A673 (cell line): Measurements from ENCODE around the gene NHS. TPM values are rescaled to one million over a fixed set of nuclear protein-coding genes. Genes with fewer than 3 reads are reported as not detected.

Experiments used
- BruUV-seq: library from RNA; stranded (reverse); fragments of 400-500 nt; replicated peaks from 2 replicates; lab custom pipeline; 2021; lab: Mats Ljungman, UMichigan
- CTCF ChIA-PET: fragments of 300-600 bp; sonication (Branson Sonifier 250); formaldehyde crosslinking; loops from one replicate; lab custom pipeline; 2022; ENCODE audit warnings: antibody characterized with exemption; lab: Charles Lee
- POLR2A ChIA-PET: fragments of 300-600 bp; sonication (Branson Sonifier 250); formaldehyde crosslinking; loops from one replicate; lab custom pipeline; 2022; ENCODE audit warnings: antibody characterized with exemption; ENCODE audit not compliant: low non-redundant PET; lab: Charles Lee
- DNase-seq: peaks from one replicate; pipeline ENCODE4 v3.0.0-alpha.2; 2015; ENCODE audit warnings: low spot score
- H3K27ac ChIP-seq: fragments of 200-600 bp; sonication (generic); 2 replicates; pipeline ENCODE4 v1.5.1; 2016; ENCODE audit warnings: mixed run types, low read depth, mild to moderate bottlenecking, mixed read lengths, antibody characterized with exemption, low read length; ENCODE audit not compliant: poor library complexity, severe bottlenecking
- H3K27me3 ChIP-seq: fragments of 200-600 bp; sonication (generic); replicated peaks from 2 replicates; pipeline ENCODE4 v1.6.1; 2017; ENCODE audit warnings: mixed run types, low read depth, mild to moderate bottlenecking, mixed read lengths, antibody characterized with exemption, low read length; ENCODE audit not compliant: insufficient read depth, poor library complexity
- H3K36me3 ChIP-seq: fragments of 200-600 bp; sonication (generic); 2 replicates; pipeline ENCODE4 v1.6.1; 2016; ENCODE audit warnings: mixed run types, mild to moderate bottlenecking, mixed read lengths, antibody characterized with exemption, low read length; ENCODE audit not compliant: insufficient read depth, poor library complexity, severe bottlenecking
- H3K4me1 ChIP-seq: fragments of 200-600 bp; sonication (generic); 2 replicates; pipeline ENCODE4 v1.6.1; 2017; ENCODE audit warnings: mixed run types, mild to moderate bottlenecking, mixed read lengths, antibody characterized with exemption, low read length; ENCODE audit not compliant: insufficient read depth, poor library complexity, severe bottlenecking
- H3K4me3 ChIP-seq: fragments of 200-600 bp; sonication (generic); 2 replicates; pipeline ENCODE4 v1.5.1; 2016; ENCODE audit warnings: low read depth, mixed run types, mild to moderate bottlenecking, mixed read lengths, low read length; ENCODE audit not compliant: poor library complexity, severe bottlenecking
- H3K9me3 ChIP-seq: fragments of 200-600 bp; sonication (generic); 2 replicates; pipeline ENCODE4 v1.6.1; 2016; ENCODE audit warnings: mixed run types, low read depth, mild to moderate bottlenecking, mixed read lengths, antibody characterized with exemption, low read length; ENCODE audit not compliant: poor library complexity, severe bottlenecking
- CTCF ChIP-seq: fragments of 300-800, 200-600 bp; sonication (generic); conservative IDR thresholded peaks from 2 replicates; pipeline ENCODE4 v1.5.1; 2017; ENCODE audit warnings: low read depth, mild to moderate bottlenecking, antibody characterized with exemption, low read length, moderate library complexity, mixed read lengths
- EZH2 ChIP-seq: fragments of 200-600 bp; sonication (generic); IDR thresholded peaks from 2 replicates; pipeline ENCODE4 v1.6.1; 2017; ENCODE audit warnings: borderline replicate concordance, low read depth, mild to moderate bottlenecking, mixed read lengths, antibody characterized with exemption, low read length; ENCODE audit not compliant: poor library complexity, severe bottlenecking
- intact Hi-C: fragments of 100-400 bp; cut with micrococcal nuclease; formaldehyde crosslinking; loops from one replicate; pipeline ENCODE4 v1.10.0; 2022; ENCODE audit not compliant: unreplicated experiment
- microRNA-seq: library from miRNA; unstranded; fragments of <30 nt; microRNA quantifications from one replicate; pipeline ENCODE4 v1.2.0, GENCODE V29; 2021
- total RNA-seq: library from RNA; stranded (reverse); gene quantifications from 2 replicates; pipeline ENCODE4 v1.2.3, GENCODE V29; 2021

NHS gene
- total RNA-seq, 1 experiment from 2014 or later = 0.37 TPM

GRCh38 chrX:17774053-17774452, 399.1 kb downstream of the NHS start:
- no peak for DNase-seq
- peaks cover 20% of the 10 kb centered on the region for H3K27me3 ChIP-seq
- ChIA-PET CTCF (no interaction called here), POLR2A (no interaction called here)
- intact Hi-C loops = no loop called here
- no TSS peak for BruUV-seq
- H3K27ac ChIP-seq = no peak overlapping the region
- H3K9me3 ChIP-seq = no peaks in the 10 kb centered on the region
- H3K4me3 ChIP-seq = no peak overlapping the region
- no peaks in the 10 kb centered on the region for H3K36me3 ChIP-seq
- no peak for TF ChIP-seq CTCF
- no peak for TF ChIP-seq EZH2
- no peaks in the 10 kb centered on the region for H3K4me1 ChIP-seq

GRCh38 chrX:17778997-17779396, 404.0 kb downstream of the NHS start:
- ChIA-PET POLR2A (no interaction called here), CTCF (no interaction called here)
- Histone ChIP-seq H3K4me1 (no peaks in the 10 kb centered on the region), H3K27ac (no peak overlapping the region), H3K4me3 (no peak overlapping the region), H3K9me3 (no peaks in the 10 kb centered on the region), H3K36me3 (no peaks in the 10 kb centered on the region), H3K27me3 (peaks cover 7% of the 10 kb centered on the region)
- DNase-seq = no peak
- intact Hi-C loops = no loop called here
- no TSS peak for BruUV-seq
- TF ChIP-seq CTCF = no peak
- TF ChIP-seq EZH2 = no peak

GRCh38 chrX:17779434-17779833, 404.4 kb downstream of the NHS start:
- POLR2A ChIA-PET = interaction anchor here (0.7 kb wide), 1 partner anchor 352 kb away, joined by 5 read pairs; no protein-coding TSS in a partner anchor
- no peaks in the 10 kb centered on the region for H3K4me1 ChIP-seq
- no peaks in the 10 kb centered on the region for H3K36me3 ChIP-seq
- CTCF ChIA-PET = no interaction called here
- peaks cover 3% of the 10 kb centered on the region for H3K27me3 ChIP-seq
- intact Hi-C loops = no loop called here
- no peak for DNase-seq
- H3K9me3 ChIP-seq = no peaks in the 10 kb centered on the region
- no peak overlapping the region for H3K4me3 ChIP-seq
- no peak overlapping the region for H3K27ac ChIP-seq
- TF ChIP-seq CTCF (no peak), EZH2 (no peak)
- BruUV-seq = no TSS peak

Small RNA genes lying within 50 kb of the gene (microRNA-seq; reads per million reads assigned to microRNA genes)
- gene MIR4768 = not detected
